Activated T-helper 9 cell treated with anti-CD3 and anti-CD28 coated beads, Interleukin-2, amount 50 U/mL, for 16 hours (primary cell): ENCODE data around the gene GLOD5.

Source experiments
- DNase-seq: peaks from one replicate; pipeline ENCODE4 v3.0.0-alpha.2; 2020; ENCODE audit warnings: low read depth

GLOD5 gene

DNA sequence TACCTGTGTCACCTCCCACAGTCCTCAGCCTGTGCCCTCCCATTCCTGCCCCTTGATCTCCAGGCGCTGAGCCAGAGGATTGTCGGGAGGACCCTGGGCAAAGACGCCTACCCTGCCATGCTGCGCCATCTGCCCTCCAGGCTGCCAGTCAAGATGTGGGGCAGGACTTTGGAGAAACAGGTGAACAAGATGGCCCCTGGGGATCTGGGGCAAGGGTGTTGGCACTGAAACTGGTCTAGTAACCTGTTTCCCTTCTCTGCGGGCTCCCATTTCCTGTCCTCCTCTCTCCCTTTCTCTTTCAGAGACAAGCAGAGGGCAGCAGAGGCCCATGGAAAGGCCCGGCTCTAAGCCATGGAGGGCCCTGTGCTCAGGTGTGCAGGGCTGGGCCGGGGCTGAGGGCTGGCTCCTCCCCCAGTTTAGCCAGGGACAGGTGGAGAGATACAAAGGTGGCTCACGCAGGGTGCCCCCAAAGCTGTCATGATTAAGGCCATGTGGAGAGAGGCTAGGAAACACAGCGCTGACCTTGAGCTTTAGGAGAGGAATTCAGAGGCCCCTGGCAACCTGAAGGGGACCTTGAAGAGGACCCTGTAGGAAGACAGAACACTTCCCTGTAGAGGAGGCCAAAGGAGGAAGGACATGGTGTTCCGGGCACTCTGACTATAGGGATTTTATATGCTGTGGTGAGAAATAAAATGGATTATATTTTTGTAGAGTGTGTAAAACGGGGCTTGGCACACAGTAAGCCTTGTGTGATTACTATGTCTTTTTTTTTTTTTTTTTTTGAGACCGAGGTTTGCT, at the start of gene GLOD5:
GLOD5 (plus strand) TSS at position 74 of the 798 bp plus-strand sequence; CDS start at position 118, 44 bp downstream.
- no peak for DNase-seq

DNA sequence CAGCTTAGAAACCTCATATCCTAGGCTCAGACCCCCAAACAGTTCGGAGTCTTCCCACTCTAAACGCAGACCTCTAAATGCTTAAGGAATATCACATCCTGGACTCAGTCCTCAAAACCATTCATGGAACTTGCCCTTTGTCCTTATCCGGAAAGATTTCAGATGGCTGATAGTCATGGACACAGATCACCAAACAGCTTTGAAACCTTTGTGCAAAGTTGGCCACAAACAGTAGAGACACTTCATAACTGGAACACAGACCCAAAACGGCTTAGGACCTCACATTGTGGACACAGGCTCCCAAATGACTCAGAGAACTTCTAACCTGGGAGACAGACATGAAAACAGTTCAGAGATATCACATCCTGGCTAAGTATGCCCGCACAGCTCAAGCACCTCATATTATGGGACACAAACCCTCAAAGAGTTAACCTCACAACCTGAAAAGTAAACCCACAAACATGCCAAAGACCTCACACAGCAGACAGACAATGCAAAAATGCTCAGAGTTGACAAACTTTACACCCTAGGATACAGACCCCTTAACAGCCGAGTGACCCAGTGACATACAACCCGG, 49.5 kb upstream of the GLOD5 start:
- DNase-seq, result no peak

DNA sequence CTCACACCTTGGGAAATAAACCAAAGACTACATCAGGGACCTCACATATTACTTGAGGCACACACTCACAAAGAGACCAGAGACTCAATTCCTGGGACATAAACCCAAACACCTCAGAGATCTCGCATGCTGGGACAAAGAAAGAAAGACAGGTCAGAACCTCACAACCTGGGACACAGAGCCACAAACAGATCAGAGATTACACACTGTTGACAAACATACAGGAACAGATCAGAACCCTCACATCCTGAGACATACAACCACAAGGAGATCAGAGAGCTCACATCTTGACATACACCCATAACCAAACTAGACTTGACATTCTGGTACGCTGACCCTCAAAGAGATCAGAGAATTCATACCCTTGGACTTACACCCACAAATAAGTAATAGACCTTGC, 47.7 kb upstream of the GLOD5 start:
- DNase-seq, result no peak

DNA sequence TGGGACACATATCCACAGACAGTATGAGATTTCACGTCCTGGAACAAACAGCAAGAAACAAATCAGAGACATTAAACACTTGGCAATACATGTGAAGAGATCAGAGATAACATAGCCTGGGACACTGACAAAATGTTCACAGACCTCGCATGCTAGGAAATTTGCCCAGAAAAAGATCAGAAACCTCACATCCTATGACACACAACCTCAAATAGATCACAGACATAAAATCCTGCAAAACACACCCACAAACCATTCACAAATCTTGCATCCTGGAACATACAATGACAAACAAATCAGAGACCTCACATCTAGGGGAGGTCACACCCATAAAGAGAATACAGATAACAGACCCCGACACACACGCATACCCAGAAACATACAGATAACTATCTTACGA, 47.0 kb upstream of the GLOD5 start:
- DNase-seq, result no peak

DNA sequence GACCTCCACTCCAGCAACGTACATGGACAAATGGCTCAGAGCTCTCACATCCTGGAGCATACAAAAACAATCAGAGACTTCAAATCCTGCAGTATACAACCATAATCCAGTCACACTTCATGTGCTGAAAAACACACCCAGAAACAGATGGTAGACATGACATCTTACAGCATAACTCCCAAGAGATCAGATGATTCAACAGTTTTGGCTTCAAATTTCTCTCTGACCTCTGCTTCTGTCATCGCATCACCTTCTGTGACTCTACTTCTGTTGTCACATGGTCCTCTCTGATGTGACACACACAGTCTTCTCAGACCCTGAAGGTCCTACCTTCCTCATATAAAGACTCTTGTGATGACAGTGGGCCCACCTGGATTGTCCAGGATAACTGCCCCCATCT, 46.5 kb upstream of the GLOD5 start:
- no peak for DNase-seq

DNA sequence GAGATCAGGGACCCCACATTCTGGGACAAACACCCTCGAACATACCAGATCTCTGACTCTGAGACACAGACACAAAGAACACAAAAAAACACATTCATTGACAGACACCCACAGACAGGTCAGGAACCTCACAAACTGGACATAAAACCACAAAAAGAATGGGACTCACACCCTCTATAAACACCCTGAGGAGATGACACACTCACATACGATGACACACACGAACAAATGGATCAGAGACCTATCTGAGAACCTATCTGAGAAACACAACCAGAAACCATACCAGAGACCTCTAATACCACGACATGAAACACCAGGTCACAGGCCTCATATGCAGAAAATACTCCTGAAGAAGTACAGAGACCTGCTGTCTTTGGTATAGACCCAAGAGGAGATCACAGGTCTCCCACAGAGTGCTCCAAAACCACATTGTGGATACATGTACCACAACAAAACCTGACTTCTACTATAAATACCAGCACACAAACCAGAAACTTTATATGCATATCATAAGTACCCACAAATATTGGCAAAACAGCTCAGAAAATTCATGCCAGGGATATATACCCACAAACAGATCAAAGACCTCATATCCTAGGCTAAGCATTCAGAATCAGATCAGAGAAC, 45.6 kb upstream of the GLOD5 start:
- no peak for DNase-seq

DNA sequence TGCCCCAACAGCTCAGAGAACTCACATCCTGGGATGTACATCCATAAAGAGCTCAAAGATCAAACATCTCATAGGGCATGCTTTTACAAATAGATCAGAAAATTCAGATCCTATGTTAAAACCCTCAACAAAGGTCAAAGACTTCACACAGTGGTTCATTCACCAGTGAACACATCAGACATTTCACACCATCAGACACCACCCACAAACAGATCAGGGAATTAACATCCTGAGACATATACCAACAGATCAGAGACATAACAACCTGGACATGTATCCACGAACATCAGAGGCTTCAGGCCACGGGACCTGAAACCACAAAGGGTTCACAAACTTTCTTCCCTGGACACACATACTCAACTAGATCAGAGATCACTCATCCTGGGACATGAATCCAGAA, 41.6 kb upstream of the GLOD5 start:
- DNase-seq, result no peak

DNA sequence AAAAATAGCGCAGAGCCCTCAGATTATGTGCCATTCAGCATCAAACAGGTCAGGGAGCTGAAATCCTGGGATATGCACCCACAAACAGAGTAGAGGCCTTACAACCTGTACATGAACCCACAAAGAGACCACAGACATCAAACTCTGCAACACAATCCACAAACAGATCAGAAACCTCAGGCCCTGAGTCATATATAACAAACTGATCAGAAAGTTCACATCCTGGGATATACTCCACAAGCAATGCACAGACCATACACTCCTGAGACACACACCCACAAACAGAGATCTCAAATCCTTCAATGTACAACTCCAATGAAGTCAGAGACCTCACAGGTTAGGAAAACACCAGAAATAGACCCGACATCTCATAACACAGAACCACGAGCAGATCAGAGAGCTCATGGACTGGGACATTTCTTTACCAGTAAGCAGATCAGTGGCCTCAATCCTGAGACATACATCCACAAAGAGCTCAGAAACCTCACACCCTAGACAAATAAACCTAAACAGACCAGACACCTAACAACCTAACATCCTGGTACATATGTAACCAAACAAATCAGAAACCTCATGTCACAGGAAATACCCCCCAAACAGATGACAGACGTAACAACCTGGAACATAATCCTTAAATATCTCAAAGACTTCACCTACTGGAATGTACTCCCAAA, 40.8 kb upstream of the GLOD5 start:
- DNase-seq, result no peak

DNA sequence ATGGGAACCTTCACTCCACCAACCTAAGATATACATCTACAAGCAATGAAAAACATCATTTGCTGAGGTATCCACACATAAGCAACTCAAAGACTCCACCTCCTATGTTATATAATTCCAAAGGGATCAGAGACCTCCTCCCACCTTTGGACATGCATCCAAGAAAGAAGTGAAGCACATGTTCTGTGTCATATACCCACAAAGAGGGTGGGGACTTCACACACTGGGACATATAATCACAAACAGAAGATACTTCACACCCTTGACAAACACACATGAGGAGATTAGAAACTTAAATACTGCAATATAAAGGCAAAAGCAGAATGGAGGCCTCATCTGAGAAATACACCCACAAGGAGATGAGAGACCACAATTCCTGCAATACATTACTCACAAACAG, 39.6 kb upstream of the GLOD5 start:
- no peak for DNase-seq

DNA sequence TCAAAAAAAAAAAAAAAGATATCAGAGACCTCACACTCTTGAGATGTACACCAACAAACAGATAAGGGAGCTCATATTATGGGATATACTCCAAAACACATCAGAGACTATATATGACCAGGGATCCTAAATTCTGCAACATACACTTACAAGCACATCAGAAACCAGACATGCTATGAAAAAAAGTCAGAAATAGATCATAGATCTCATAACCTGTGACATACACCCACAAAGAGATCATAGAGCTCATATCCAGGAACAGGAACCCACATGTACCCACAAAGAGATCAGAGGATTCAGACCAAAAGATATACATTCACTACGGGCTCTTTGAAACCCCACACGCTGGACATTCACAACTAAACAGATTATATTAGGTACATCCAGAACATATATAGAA, 35.0 kb upstream of the GLOD5 start:
- DNase-seq, result no peak

DNA sequence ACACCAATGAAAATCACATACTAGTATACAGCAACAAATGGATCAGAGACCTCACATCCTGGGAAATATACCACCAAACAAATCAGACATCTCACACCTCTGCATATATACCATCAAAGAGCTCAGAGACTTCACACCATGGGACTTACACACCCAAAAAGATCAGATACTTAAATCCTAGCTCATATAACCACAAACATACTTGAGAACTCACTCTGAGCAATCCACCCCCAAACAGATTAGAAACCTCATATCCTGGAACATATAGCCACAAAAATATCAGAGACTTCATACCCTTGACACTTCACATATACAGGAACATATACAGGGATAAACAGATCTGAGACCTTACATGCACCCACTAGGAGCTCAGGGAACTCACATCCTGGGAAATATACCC, 32.9 kb upstream of the GLOD5 start:
- DNase-seq, result no peak

DNA sequence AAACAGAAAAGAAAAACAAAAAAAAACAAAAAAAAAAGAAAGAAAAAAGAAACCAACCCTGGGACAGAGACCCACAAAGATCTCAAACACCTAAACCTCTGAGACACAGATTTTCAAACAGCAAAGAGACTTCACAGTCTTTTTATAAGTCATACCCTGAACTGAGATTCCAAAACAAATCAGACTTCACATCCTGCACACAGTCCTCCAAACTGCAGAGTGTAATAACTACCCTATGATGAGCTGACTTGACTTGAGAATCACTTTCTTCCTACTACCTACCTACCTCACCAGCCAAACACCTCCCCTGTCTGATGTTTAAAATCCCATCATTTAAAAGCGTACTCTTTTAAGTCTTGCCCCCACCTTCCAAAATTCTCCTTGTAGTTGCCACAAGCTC, 25.2 kb upstream of the GLOD5 start:
- DNase-seq, result no peak

DNA sequence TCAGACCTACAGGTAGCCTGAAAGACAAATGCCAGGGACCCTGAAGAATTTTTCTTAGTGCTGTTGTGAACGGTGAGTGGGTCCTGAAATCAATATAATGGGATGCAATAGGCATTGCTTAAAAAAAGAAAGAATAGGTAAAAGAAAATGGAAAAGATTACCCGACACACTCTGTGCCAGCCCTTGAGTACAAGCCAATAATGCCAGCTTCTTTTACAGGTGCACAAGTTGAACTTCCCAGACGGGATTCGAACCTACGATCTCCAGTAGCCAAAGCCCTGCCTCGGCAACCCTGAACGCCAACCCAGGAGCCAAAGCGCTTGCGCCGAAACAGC, 24.7 kb upstream of the GLOD5 start:
- DNase-seq, result no peak

DNA sequence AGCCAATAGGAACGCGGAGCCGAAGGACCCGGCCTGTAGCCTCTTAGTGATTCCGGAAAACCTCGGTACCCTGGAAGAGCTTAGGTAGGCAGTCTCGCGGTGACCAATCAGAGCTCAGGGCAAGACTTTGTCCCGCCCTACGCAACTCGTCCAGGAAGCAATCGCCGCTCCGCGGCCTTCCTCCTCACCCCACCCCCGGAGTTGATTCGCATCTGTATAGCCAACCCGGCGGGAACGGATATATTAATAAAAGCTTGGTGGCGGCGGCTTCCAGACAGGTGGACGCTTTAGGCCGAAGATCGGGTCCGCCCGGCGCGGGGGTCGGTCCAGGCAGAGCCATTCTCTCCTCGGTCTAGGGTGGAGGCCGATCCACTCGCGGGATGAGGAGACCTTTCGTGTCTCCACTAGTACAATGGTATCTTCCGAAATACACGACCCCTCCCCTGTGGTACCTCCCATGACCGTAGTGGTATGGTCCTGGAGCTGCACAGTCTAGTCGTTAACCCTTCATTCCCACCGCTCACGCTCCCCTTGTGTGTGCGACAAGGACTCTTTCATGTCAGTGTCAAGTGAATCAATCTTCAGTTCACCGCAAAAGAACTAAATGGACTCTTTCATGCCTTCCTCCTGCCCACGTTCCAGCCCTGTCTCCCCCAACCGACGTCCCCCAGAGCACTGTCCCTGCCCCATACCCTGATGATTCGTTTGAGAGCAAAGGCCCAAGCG, 24.2 kb upstream of the GLOD5 start:
- peak; percentile 76 for DNase-seq

DNA sequence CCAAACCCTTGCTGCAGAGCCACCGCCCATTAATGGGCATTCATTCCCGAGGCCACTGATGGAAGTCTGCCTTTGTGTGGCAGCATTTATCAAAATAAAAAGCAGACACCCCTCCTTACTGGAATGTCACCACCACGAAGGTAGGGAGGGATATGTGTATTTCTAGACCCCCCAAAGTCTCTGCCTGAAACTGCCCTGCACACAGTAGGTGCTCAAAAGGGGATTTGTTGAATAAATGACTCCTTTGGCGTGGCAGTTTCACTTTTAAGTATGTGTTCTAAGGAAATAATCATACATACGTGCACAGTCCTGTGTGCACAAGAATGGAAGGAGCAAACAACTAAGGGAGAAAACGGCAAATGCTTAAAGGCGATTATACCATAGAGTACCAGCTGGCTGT, 23.6 kb upstream of the GLOD5 start:
- no peak for DNase-seq

DNA sequence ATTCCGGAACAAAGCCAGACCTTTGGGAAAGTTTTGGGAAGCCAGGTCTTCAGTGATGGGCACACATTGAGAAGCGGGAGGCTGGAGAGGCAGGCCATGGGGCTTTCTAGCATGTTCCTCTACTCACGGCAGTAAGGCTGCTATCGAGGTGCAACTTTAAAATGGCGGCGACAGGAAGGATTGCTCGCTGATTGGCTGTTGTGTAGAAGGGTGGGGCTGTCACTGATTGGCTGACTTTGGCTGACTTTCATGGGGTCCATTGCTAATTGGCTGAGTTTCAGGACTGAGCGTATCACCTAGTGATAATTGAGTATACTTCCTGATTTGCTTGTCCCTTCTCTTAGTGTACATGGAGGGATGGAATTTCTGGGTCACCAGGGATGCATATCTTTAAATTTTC, 19.7 kb upstream of the GLOD5 start:
- DNase-seq, result no peak

DNA sequence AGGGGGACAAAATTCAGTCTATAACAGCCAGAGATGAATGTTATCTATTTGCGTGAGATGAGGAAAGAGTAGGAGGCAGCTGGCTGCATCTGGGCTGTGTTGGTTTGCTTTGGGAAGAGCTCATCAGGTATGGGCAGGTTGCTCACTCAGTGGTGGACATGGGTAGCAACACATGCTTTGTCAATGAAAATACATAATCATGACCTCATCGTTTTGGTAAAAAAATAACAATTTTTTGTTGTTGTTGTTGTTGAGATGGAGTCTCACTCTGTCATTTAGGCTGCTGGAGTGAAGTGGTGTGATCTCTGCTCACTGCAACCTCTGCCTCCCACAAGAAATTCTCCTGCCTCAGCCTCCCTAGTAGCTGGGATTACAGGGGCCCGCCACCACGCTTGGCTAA, 16.3 kb upstream of the GLOD5 start:
- no peak for DNase-seq

DNA sequence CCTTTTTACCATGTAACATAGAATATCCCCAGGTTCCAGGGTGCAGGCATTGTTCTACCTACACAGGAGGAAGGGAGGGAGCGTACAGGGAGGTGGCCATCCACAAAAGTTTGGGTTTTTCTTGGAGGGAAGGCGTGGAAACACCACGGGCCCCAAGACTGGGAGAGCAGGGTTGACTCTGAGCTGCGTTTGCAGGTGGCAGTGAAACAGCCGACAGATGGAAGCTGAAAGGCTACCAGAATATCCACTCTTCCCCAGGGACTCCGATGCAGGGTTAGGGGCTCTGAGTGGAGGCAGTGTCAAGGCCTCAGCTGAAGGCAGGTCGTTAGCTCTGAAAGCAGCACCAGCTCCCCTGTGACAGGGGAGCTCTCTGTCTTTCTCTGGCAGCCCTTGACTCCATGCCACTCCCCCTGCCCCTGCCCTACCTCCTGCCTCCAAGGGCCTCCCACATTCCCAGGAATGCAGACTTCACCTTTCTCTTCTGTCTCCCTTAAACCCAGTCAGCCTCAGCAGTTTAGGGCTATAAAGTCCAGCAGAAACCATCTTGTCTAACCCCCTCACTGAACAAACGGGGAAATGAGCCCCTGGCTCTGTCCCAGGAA, 14.0 kb upstream of the GLOD5 start:
- DNase-seq, result no peak

DNA sequence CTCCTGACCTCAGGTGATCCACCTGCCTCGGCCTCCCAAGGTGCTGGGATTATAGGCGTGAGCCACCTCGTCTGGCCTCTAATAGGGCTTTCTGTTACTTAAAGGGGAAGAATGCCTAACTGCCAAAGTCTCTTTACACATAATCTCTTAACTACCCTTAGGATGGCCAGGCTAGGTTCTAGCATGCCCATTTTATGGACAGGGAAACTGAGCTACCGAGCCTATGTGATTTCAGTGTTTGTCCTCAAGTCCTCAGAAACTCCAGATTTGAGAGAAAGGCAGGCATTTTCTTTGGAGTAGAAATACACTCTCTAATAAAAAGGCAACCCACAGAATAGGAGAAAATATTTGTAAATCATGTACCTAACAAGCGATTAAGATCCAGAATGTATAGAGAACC, 12.4 kb upstream of the GLOD5 start:
- DNase-seq, result no peak

DNA sequence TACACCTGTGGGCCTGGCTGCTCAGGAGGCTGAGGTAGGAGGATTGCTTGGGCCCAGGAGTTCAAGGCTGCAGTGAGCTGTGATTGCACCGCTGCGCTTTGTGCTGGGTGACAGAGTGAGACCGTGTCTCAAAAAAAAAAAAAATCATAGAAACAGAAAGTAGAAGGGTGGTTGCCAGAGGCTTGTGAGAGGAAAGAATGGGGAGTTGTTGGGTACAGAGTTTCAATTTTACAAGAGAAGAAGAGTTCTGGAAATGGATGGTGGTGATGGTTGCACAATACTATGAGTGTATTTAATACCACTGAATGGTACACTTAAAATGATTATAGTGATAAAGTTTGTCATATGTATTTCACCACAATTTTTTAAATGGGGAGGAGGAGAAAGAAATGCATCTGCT, 10.2 kb upstream of the GLOD5 start:
- DNase-seq, result no peak

DNA sequence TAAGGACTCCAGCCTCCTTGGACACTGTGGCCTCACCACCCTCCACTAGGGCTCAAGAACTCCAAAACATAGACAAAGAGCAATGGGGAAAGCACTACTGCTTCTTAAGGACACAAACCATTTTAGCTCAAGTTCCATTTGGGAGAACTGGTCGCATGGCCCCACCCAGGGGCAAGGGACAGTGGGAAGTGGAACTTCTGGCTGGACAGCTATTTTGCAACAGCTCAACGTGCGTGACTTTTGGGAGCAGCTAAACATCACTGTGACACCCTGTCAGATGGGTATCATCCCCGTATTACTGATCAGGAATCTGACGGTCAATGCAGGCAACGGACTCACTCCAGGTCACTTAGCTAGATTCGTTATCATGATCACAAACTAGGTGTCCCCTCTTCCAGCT, 9.0 kb upstream of the GLOD5 start:
- DNase-seq, result no peak

DNA sequence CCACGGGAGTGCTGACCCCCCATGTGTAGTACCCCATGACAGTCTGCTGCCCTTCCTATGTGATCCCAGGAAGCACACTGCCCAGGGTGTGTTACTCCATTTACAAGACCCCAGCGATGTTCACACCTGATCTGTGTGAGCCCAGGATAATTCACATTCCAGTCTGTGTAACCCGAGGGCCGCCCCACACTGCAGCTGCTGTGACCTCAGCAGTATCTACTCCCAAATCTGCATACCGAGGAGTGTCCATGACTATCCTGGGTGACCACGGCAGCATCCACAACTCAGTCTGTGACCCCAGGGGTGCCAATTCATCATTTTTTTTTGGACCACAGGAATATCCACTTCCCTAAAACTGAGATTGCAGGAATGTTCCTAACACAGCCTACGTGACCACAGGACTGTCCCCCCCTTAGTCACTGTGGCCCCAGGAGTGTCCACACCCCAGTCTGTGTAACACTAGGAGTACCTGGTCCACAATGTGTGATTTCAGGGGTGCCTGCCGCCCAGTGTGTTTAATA, 7.8 kb upstream of the GLOD5 start:
- DNase-seq, result no peak
